ENCODE measurements around the gene QSER1. TPM values are rescaled to one million over a fixed set of nuclear protein-coding genes. Genes with fewer than 3 reads are reported as not detected.
"Not testable (repeated sequence)": the region's sequence is repeated elsewhere in the genome, so short reads cannot be mapped to it uniquely, and the experiment has no call there.

The QSER1 gene
- total RNA-seq, 2 experiments from 2014 or later, result 9.8 to 11.2 TPM

- Mint-ChIP-seq H3K36me3 (ENCODE audit: low read depth) (no peaks in the 10 kb centered on the region), H3K4me1 (no peaks in the 10 kb centered on the region), H3K27me3 (peaks cover 9% of the 10 kb centered on the region), H3K9me3 (no peaks in the 10 kb centered on the region), H3K4me3 (no peak overlapping the region), H3K27ac (no peak overlapping the region)
- CTCF ChIA-PET, result interaction anchor here (0.7 to 0.9 kb wide), 2 partner anchors 29 to 90 kb away, joined by 3 read pairs; no protein-coding TSS in a partner anchor
- POLR2A ChIA-PET, result no interaction called here
- no peak for DNase-seq
These were observed 11.3 kb upstream of the QSER1 start for GRCh38 chr11:32881286-32881685.

GRCh38 chr11:32883421-32883820 lies 9.2 kb upstream of the QSER1 start:
- Mint-ChIP-seq H3K36me3 (ENCODE audit: low read depth) (no peaks in the 10 kb centered on the region), H3K4me3 (no peak overlapping the region)
- POLR2A ChIA-PET, result interaction anchor here (0.8 kb wide), 1 partner anchor 11 kb away, joined by 3 read pairs; no protein-coding TSS in a partner anchor

GRCh38 chr11:32884023-32884422 lies 8.6 kb upstream of the QSER1 start:
- Mint-ChIP-seq H3K27ac (no peak overlapping the region), H3K36me3 (ENCODE audit: low read depth) (no peaks in the 10 kb centered on the region), H3K4me1 (no peaks in the 10 kb centered on the region), H3K27me3 (peaks cover 6% of the 10 kb centered on the region), H3K9me3 (no peaks in the 10 kb centered on the region), H3K4me3 (no peak overlapping the region)
- CTCF ChIA-PET, result no interaction called here
- POLR2A ChIA-PET, result interaction anchor here (0.8 kb wide), 1 partner anchor 10 kb away, joined by 3 read pairs; no protein-coding TSS in a partner anchor
- DNase-seq, result no peak

More at GRCh38 chr11:32883421-32883820, 9.2 kb upstream of the QSER1 start:
- CTCF ChIA-PET, result no interaction called here
- Mint-ChIP-seq H3K27me3 (peaks cover 6% of the 10 kb centered on the region), H3K27ac (no peak overlapping the region), H3K4me1 (no peaks in the 10 kb centered on the region), H3K9me3 (no peaks in the 10 kb centered on the region)
- no peak for DNase-seq

GRCh38 chr11:32884770-32885384 lies 7.7 kb upstream of the QSER1 start:
- no peaks in the 10 kb centered on the region for H3K9me3 Mint-ChIP-seq
- no peak overlapping the region for H3K27ac Mint-ChIP-seq
- peaks cover 6% of the 10 kb centered on the region for H3K27me3 Mint-ChIP-seq
- POLR2A ChIA-PET, result no interaction called here
- DNase-seq, result no peak
- CTCF ChIA-PET, result interaction anchor here (1.5 kb wide), 1 partner anchor 76 kb away, joined by 3 read pairs; no protein-coding TSS in a partner anchor
- H3K4me3 Mint-ChIP-seq, result no peak overlapping the region
- no peaks in the 10 kb centered on the region for H3K36me3 Mint-ChIP-seq (ENCODE audit: low read depth)
- no peaks in the 10 kb centered on the region for H3K4me1 Mint-ChIP-seq

GRCh38 chr11:32885556-32885955 lies 7.1 kb upstream of the QSER1 start:
- Mint-ChIP-seq H3K27ac (no peak overlapping the region), H3K36me3 (ENCODE audit: low read depth) (no peaks in the 10 kb centered on the region), H3K4me1 (no peaks in the 10 kb centered on the region), H3K9me3 (no peaks in the 10 kb centered on the region), H3K4me3 (no peak overlapping the region), H3K27me3 (peaks cover 10% of the 10 kb centered on the region)
- CTCF ChIA-PET, result interaction anchor here (0.7 to 1.8 kb wide), 4 partner anchors 9 to 950 kb away, joined by 3 to 5 read pairs (median 3); no protein-coding TSS in a partner anchor
- POLR2A ChIA-PET, result no interaction called here
- DNase-seq, result no peak

- CTCF ChIA-PET, result interaction anchor here (0.7 to 1.8 kb wide), 4 partner anchors 8 to 949 kb away, joined by 3 to 5 read pairs (median 3); no protein-coding TSS in a partner anchor
- no peak overlapping the region for H3K27ac Mint-ChIP-seq
These were observed 6.4 kb upstream of the QSER1 start for GRCh38 chr11:32886180-32886579.

GRCh38 chr11:32887707-32888383 lies 4.8 kb upstream of the QSER1 start:
- H3K36me3 Mint-ChIP-seq (ENCODE audit: low read depth); CTCF ChIA-PET; DNase-seq; POLR2A ChIA-PET; H3K4me3 Mint-ChIP-seq; H3K4me1 Mint-ChIP-seq; H3K9me3 Mint-ChIP-seq; H3K27ac Mint-ChIP-seq: not testable (repeated sequence)
- H3K27me3 Mint-ChIP-seq, result peaks cover 11% of the 10 kb centered on the region

More at GRCh38 chr11:32886180-32886579, 6.4 kb upstream of the QSER1 start:
- no peak for DNase-seq
- Mint-ChIP-seq H3K4me3 (no peak overlapping the region), H3K4me1 (no peaks in the 10 kb centered on the region), H3K9me3 (no peaks in the 10 kb centered on the region), H3K27me3 (peaks cover 11% of the 10 kb centered on the region), H3K36me3 (ENCODE audit: low read depth) (no peaks in the 10 kb centered on the region)
- POLR2A ChIA-PET, result no interaction called here

GRCh38 chr11:32888384-32888710 lies 4.3 kb upstream of the QSER1 start:
- H3K4me1 Mint-ChIP-seq; H3K27ac Mint-ChIP-seq; H3K36me3 Mint-ChIP-seq (ENCODE audit: low read depth); POLR2A ChIA-PET; H3K4me3 Mint-ChIP-seq; CTCF ChIA-PET; H3K9me3 Mint-ChIP-seq; DNase-seq: not testable (repeated sequence)
- peaks cover 11% of the 10 kb centered on the region for H3K27me3 Mint-ChIP-seq

GRCh38 chr11:32888805-32889204 lies 3.8 kb upstream of the QSER1 start:
- DNase-seq, result no peak
- H3K27me3 Mint-ChIP-seq, result peaks cover 11% of the 10 kb centered on the region
- ChIA-PET CTCF (no interaction called here), POLR2A (no interaction called here)
- H3K36me3 Mint-ChIP-seq (ENCODE audit: low read depth), result no peaks in the 10 kb centered on the region
- no peak overlapping the region for H3K4me3 Mint-ChIP-seq
- peaks cover 12% of the 10 kb centered on the region for H3K4me1 Mint-ChIP-seq
- H3K9me3 Mint-ChIP-seq, result no peaks in the 10 kb centered on the region
- no peak overlapping the region for H3K27ac Mint-ChIP-seq

GRCh38 chr11:32890843-32891656 lies 1.6 kb upstream of the QSER1 start:
- peaks cover 28% of the 10 kb centered on the region for H3K4me1 Mint-ChIP-seq
- peak overlapping the region; percentile 69 for H3K4me3 Mint-ChIP-seq
- no peaks in the 10 kb centered on the region for H3K9me3 Mint-ChIP-seq
- H3K27me3 Mint-ChIP-seq, result peaks cover 11% of the 10 kb centered on the region
- CTCF ChIA-PET, result no interaction called here
- no peaks in the 10 kb centered on the region for H3K36me3 Mint-ChIP-seq (ENCODE audit: low read depth)
- POLR2A ChIA-PET, result interaction anchor here (1.1 kb wide), 1 partner anchor 10 kb away, joined by 7 read pairs; no protein-coding TSS in a partner anchor
- DNase-seq, result no peak
- no peak overlapping the region for H3K27ac Mint-ChIP-seq

- peak overlapping the region; percentile 57 for H3K27ac Mint-ChIP-seq
- peaks cover 11% of the 10 kb centered on the region for H3K27me3 Mint-ChIP-seq
- H3K4me1 Mint-ChIP-seq, result peaks cover 29% of the 10 kb centered on the region
- H3K4me3 Mint-ChIP-seq, result peak overlapping the region; percentile 69
- H3K36me3 Mint-ChIP-seq (ENCODE audit: low read depth), result no peaks in the 10 kb centered on the region
- DNase-seq, result no peak
- no peaks in the 10 kb centered on the region for H3K9me3 Mint-ChIP-seq
- ChIA-PET CTCF (interaction anchor here (1.1 to 1.2 kb wide), 2 partner anchors 82 to 174 kb away, joined by 3 to 5 read pairs; no protein-coding TSS in a partner anchor), POLR2A (interaction anchor here (0.9 to 3.5 kb wide), 10 partner anchors 10 to 470 kb away, joined by 3 to 24 read pairs (median 4); partner anchors contain the start of genes CSTF3, EIF3M and TCP11L1)
These were observed 805 bp upstream of the QSER1 start for GRCh38 chr11:32891657-32892354.

GRCh38 chr11:32893093-32893342 lies 407 bp downstream of the QSER1 start:
- CTCF ChIA-PET, result interaction anchor here (1.0 to 1.5 kb wide), 2 partner anchors 47 to 146 kb away, joined by 3 to 6 read pairs; partner anchors contain the start of gene TCP11L1
- peak overlapping the region; percentile 96 for H3K4me3 Mint-ChIP-seq
- POLR2A ChIA-PET, result interaction anchor here (0.7 to 3.5 kb wide), 6 partner anchors 10 to 472 kb away, joined by 3 to 24 read pairs (median 5); partner anchors contain the start of genes EIF3M and TCP11L1

More at GRCh38 chr11:32893093-32893342, 407 bp downstream of the QSER1 start:
- Mint-ChIP-seq H3K9me3 (no peaks in the 10 kb centered on the region), H3K36me3 (ENCODE audit: low read depth) (no peaks in the 10 kb centered on the region), H3K27ac (no peak overlapping the region), H3K27me3 (peaks cover 11% of the 10 kb centered on the region), H3K4me1 (peaks cover 36% of the 10 kb centered on the region)
- DNase-seq, result no peak

Data from activated CD4-positive, alpha-beta memory T cell treated with anti-CD3 and anti-CD28 coated beads, Interleukin-2, amount 10 ng/mL, durations not matched to agents 7 days and 5 days (primary cell).